Hematopoietic multipotent progenitor cell (in vitro differentiated cells): Measurements from ENCODE around the gene IRX1. TPM values are rescaled to one million over a fixed set of nuclear protein-coding genes. Genes with fewer than 3 reads are reported as not detected.

Experiments
- DNase-seq, 3 donors: peaks; one replicate each; pipeline ENCODE4 v3.0.0-alpha.2; 2011 to 2015; ENCODE audit warnings: low read depth in 2 of 3, low spot score in 2 of 3
- total RNA-seq: library from RNA; depleted of rRNA; stranded (reverse); fragments of >200 nt; gene quantifications from one replicate; pipeline ENCODE4 v1.2.3, GENCODE V29; 2012

IRX1 gene
- total RNA-seq, 1 donor, result 0.81 TPM

DNA sequence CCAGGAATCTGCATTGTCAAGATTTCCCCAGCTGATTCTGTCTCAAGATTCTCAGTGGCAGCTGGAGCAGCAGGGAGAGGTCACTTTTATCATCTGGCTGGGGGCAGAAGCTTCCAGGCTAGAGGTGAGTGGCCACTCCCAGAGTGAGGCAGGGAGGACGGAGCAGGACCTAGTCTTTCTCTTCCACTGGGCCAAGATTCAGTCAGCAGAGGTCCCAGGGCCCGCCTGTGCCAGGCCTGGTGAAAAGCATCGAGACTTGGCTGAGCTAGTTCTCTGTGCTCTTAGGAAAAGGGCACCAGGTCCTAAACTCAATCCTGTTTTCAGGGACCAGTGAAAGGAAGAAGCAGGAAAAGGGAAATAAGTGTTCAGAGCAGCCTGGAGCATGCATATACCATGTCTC is 46.6 kb downstream of the IRX1 start:
- no peak for DNase-seq

DNA sequence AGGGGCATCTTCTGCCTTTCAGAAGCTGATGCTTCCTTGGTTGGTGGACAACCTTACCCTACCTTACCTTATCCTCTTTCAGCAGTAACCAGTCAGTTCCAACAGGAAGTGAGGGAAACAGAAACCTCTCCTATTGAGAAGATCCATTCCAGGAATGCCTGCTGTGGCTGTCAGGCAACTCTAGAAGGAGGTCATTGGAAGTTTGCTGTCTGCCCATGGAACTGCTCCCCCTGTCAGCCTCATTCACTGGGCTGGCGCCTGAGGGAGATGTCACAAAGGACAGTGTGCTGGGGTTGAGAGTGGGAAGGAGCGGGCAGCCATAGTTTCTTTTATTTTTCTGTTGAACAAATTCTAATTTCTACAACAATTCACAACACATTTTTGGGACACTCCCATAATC is 54.7 kb downstream of the IRX1 start:
- DNase-seq, result no peak

DNA sequence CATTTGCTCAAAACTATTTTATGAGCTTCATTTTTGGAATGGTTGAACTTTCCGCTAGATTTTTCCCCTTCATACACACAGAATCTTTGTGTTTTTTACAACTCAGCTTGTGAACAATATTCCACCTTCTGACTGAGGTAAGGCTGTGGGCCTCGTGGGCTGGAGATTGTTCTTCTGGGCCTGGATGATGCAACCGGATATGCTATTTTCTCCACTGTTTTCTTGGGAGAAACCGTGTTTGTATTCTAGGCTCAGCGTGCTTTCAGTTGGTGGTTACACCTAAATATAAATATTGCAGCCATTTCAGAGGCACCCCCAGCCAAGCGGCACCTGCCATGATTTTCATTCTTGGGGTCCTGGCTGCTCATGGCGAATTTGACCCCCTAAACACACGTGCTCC is 55.2 kb downstream of the IRX1 start:
- DNase-seq, result no peak
